OCI-LY1 (cell line): Measurements from ENCODE around the gene SAC3D1.

Experiments used
- H2AFZ ChIP-seq: fragments of 200-600 bp; sonication (generic), shearing (Covaris generic); 2 replicates; pipeline ENCODE4 v1.6.0; 2014; ENCODE audit warnings: antibody characterized with exemption, mild to moderate bottlenecking, low read length
- H3F3A ChIP-seq: fragments of 200-600 bp; sonication (generic), shearing (Covaris generic); 2 replicates; pipeline ENCODE4 v1.6.0; 2014; ENCODE audit warnings: mild to moderate bottlenecking, antibody characterized with exemption, low read length, moderate library complexity; ENCODE audit not compliant: insufficient read depth
- H3K27ac ChIP-seq: fragments of 200-600 bp; sonication (generic); 2 replicates; pipeline ENCODE4 v1.5.1; 2014; ENCODE audit warnings: low read length, mixed run types, mild to moderate bottlenecking, low read depth; ENCODE audit not compliant: poor library complexity, severe bottlenecking
- H3K27me3 ChIP-seq: fragments of 200-600 bp; sonication (generic); 2 replicates; pipeline ENCODE4 v1.6.0; 2014; ENCODE audit warnings: antibody characterized with exemption, mild to moderate bottlenecking, low read length, moderate library complexity; ENCODE audit not compliant: insufficient read depth
- H3K36me3 ChIP-seq: fragments of 200-600 bp; sonication (generic); 2 replicates; pipeline ENCODE4 v1.6.1; 2014; ENCODE audit warnings: mild to moderate bottlenecking, antibody characterized with exemption, low read length, moderate library complexity, mixed read lengths; ENCODE audit not compliant: insufficient read depth
- H3K4me1 ChIP-seq: fragments of 200-600 bp; sonication (generic); 2 replicates; pipeline ENCODE4 v1.5.1; 2014; ENCODE audit warnings: mild to moderate bottlenecking, low read length, moderate library complexity; ENCODE audit not compliant: insufficient read depth, severe bottlenecking
- H3K4me2 ChIP-seq: fragments of 200-600 bp; sonication (generic), shearing (Covaris generic); 2 replicates; pipeline ENCODE4 v1.6.1; 2014; ENCODE audit warnings: low read length
- H3K4me3 ChIP-seq: fragments of 200-600 bp; sonication (generic); 2 replicates; pipeline ENCODE4 v1.5.1; 2014; ENCODE audit warnings: low read length, low read depth, mild to moderate bottlenecking, mixed read lengths; ENCODE audit not compliant: poor library complexity, severe bottlenecking
- H3K79me2 ChIP-seq: fragments of 200-600 bp; shearing (Covaris generic); 2 replicates; pipeline ENCODE4 v1.6.1; 2016; ENCODE audit warnings: mixed run types, low read length, mixed read lengths; ENCODE audit not compliant: insufficient read depth
- H3K9ac ChIP-seq: fragments of 200-600 bp; sonication (generic), shearing (Covaris generic); 2 replicates; pipeline ENCODE4 v1.6.1; 2014; ENCODE audit warnings: mild to moderate bottlenecking, low read length, mixed read lengths
- H3K9me2 ChIP-seq: fragments of 200-600 bp; sonication (generic), shearing (Covaris generic); 2 replicates; pipeline ENCODE4 v1.6.1; 2014; ENCODE audit warnings: low read depth, mild to moderate bottlenecking, low read length, mixed read lengths
- H3K9me3 ChIP-seq: fragments of 200-600 bp; shearing (Covaris generic); 2 replicates; pipeline ENCODE4 v1.6.1; 2014; ENCODE audit warnings: low read length, mixed read lengths
- H4K20me1 ChIP-seq: fragments of 200-600 bp; sonication (generic), shearing (Covaris generic); 2 replicates; pipeline ENCODE4 v1.6.0; 2016; ENCODE audit warnings: mild to moderate bottlenecking, low read length; ENCODE audit not compliant: insufficient read depth
- CTCF ChIP-seq: fragments of 200-600 bp; sonication (generic), shearing (Covaris generic); IDR thresholded peaks from 2 replicates; pipeline ENCODE4 v1.5.1; 2017; ENCODE audit warnings: mild to moderate bottlenecking, antibody characterized with exemption, low read length, moderate library complexity, mixed read lengths
- EZH2 ChIP-seq: fragments of 200-600 bp; sonication (generic), shearing (Covaris generic); IDR thresholded peaks from 2 replicates; pipeline ENCODE4 v1.8.0; 2017; ENCODE audit warnings: borderline replicate concordance, mixed run types, mild to moderate bottlenecking, antibody characterized with exemption, low read length, moderate library complexity, mixed read lengths

SAC3D1 gene

GRCh38 chr11:65072631-65072966 is 31.6 kb downstream of the SAC3D1 start:
- no peaks in the 10 kb centered on the region for H4K20me1 ChIP-seq
- H3K79me2 ChIP-seq = no peaks in the 10 kb centered on the region
- no peaks in the 10 kb centered on the region for H3F3A ChIP-seq
- no peak overlapping the region; the same call in 1 of the 2 replicates for H3K9ac ChIP-seq
- peak overlapping the region; percentile 47; the same call in 1 of the 2 replicates for H3K4me2 ChIP-seq
- no peak overlapping the region for H3K27ac ChIP-seq
- no peaks in the 10 kb centered on the region for H3K27me3 ChIP-seq
- no peak overlapping the region for H3K4me3 ChIP-seq
- H3K9me2 ChIP-seq = no peaks in the 10 kb centered on the region
- H3K36me3 ChIP-seq = peaks cover 23% of the 10 kb centered on the region
- no peaks in the 10 kb centered on the region for H3K9me3 ChIP-seq
- no peak for TF ChIP-seq CTCF
- no peak for TF ChIP-seq EZH2
- no peak overlapping the region for H2AFZ ChIP-seq
- peaks cover 13% of the 10 kb centered on the region for H3K4me1 ChIP-seq

GRCh38 chr11:65077451-65077850 is 36.4 kb downstream of the SAC3D1 start:
- Histone ChIP-seq H3K36me3 (peaks cover 68% of the 10 kb centered on the region), H3K27me3 (no peaks in the 10 kb centered on the region), H3K9me3 (no peaks in the 10 kb centered on the region), H4K20me1 (no peaks in the 10 kb centered on the region), H3K9me2 (no peaks in the 10 kb centered on the region), H3F3A (no peaks in the 10 kb centered on the region), H3K79me2 (peaks cover 6% of the 10 kb centered on the region), H3K4me3 (no peak overlapping the region), H3K27ac (no peak overlapping the region), H2AFZ (no peak overlapping the region), H3K4me2 (no peak overlapping the region; the same call in 1 of the 2 replicates), H3K9ac (no peak overlapping the region), H3K4me1 (peaks cover 35% of the 10 kb centered on the region)
- TF ChIP-seq EZH2 (no peak), CTCF (no peak)

- no peaks in the 10 kb centered on the region for H3F3A ChIP-seq
- peaks cover 12% of the 10 kb centered on the region for H3K79me2 ChIP-seq
- H3K27ac ChIP-seq = peak overlapping the region; percentile 69
- H3K4me3 ChIP-seq = peak overlapping the region; percentile 24
- H3K9me2 ChIP-seq = no peaks in the 10 kb centered on the region
- peaks cover 40% of the 10 kb centered on the region for H3K4me1 ChIP-seq
- no peaks in the 10 kb centered on the region for H3K27me3 ChIP-seq
- peak overlapping the region; percentile 49 for H3K4me2 ChIP-seq
- peaks cover 74% of the 10 kb centered on the region for H3K36me3 ChIP-seq
- peak overlapping the region; percentile 18; the same call in 1 of the 2 replicates for H3K9ac ChIP-seq
- H4K20me1 ChIP-seq = no peaks in the 10 kb centered on the region
- no peak for TF ChIP-seq EZH2
- peak; percentile 77 for TF ChIP-seq CTCF
- H2AFZ ChIP-seq = no peak overlapping the region
- H3K9me3 ChIP-seq = no peaks in the 10 kb centered on the region
These were observed 37.1 kb downstream of the SAC3D1 start for GRCh38 chr11:65078151-65078550.
